GM19025 (cell line): ENCODE results near the gene PRKG1.

Experiments used
- ATAC-seq: cut with Tn5 transposase; IDR thresholded peaks from one replicate; pipeline ENCODE4 v1.9.1; 2021; ENCODE audit warnings: mild to moderate bottlenecking, low read depth, moderate library complexity; ENCODE audit not compliant: unreplicated experiment

PRKG1 gene

GRCh38 chr10:51471271-51471670 is 397.0 kb downstream of the PRKG1 start:
- no peak for ATAC-seq

DNA sequence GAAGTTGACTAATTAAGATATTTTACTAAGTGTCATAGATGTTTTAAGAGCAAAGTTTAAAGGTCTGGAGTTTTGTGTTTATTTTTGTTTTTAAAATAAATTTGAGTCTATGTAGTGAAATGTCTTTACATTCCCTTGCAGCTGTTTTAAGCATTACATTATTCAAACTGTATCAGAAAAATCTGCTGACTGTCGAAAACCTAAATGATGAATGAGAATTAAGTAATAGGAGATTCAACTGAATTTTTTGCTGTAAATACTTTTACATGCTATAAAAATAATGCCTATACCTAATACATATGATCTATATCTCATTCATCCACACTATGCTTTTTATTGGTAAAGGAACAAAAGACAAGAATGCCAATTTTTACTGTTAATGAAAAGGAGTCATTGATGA is 397.9 kb downstream of the PRKG1 start:
- no peak for ATAC-seq

- no peak for ATAC-seq
Measured at GRCh38 chr10:51479711-51480110, 405.4 kb downstream of the PRKG1 start.

- ATAC-seq = no peak
Measured at GRCh38 chr10:51485668-51486067, 411.4 kb downstream of the PRKG1 start.

DNA sequence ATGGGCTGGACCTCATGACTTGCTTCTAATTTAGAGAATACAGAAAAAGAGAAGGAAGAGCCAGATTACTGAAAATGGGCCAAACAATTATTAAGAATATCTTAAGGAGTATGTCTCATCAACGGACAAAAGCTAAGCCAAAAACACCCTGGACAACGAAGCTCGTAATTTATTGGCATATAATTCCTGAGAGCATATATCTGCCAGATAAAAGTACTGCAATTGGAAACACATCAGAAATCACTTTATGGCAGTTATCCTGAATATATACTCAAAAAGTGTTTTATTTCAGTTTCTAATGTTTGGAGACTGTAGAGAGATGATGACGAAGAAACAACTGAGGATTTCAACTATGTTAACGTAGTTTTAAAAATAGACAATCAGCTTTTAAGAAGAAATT is 413.3 kb downstream of the PRKG1 start:
- no peak for ATAC-seq

GRCh38 chr10:51488766-51489408 is 414.6 kb downstream of the PRKG1 start:
- no peak for ATAC-seq

- no peak for ATAC-seq
Measured at GRCh38 chr10:51498424-51498823, 424.1 kb downstream of the PRKG1 start.

DNA sequence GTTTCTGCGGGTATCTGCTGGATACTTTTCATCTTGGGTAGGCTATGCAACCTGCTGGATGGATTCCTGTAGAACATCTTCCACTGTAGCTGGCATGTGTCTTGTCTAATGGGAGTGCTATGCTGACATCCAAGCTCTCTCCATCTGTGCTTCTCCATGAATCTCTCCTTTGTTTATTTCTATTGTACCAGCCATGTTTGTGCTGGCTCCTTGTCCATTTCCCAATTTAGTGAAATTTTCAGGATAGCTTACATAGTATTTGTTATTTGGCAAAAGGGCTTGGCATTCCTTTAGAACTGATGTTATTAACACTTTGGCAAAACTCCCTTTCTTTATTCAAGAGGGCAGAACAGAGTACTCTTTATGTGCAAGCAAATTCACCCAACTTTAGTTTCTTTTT is 427.1 kb downstream of the PRKG1 start:
- no peak for ATAC-seq

GRCh38 chr10:51502124-51502523 is 427.8 kb downstream of the PRKG1 start:
- ATAC-seq = no peak

GRCh38 chr10:51503378-51503777 is 429.1 kb downstream of the PRKG1 start:
- no peak for ATAC-seq

DNA sequence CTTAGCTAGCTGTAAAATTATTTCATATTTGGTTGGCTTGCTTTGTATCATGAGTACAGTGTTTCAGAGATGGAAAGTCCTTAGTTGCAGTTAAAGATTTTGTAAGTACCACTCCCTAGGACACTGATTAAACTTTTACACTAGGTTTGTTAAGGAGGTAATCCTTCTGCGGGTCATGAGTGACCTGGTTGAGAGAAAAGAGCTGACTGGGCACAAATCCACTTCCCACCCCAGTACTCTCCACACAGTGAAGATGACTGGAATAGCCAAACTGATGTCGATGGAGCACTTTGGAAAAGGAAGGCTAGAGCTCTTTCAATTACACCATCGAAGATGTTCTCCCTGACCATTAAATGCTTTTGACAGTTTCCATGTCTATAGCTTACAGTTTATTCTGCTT is 433.2 kb downstream of the PRKG1 start:
- ATAC-seq = no peak

GRCh38 chr10:51508156-51508555 is 433.9 kb downstream of the PRKG1 start:
- ATAC-seq = peak; percentile 63

DNA sequence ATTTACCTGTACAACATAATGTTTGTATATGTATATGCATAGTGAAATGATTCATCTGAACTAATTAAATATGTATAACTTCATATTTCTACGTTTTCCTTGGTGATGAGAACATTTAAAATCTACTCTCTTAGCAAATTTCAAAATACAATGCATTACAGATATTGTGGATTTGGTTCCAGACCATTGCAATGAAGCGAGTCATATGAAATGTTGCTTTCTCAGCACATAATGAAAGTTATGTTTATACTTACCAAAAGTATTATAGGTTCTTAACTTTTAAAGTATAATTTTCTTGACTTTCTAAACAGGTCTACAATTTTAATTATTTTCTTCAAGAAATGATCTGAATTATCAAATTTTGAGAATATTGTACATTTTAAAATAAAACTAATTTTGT is 435.9 kb downstream of the PRKG1 start:
- ATAC-seq = no peak

DNA sequence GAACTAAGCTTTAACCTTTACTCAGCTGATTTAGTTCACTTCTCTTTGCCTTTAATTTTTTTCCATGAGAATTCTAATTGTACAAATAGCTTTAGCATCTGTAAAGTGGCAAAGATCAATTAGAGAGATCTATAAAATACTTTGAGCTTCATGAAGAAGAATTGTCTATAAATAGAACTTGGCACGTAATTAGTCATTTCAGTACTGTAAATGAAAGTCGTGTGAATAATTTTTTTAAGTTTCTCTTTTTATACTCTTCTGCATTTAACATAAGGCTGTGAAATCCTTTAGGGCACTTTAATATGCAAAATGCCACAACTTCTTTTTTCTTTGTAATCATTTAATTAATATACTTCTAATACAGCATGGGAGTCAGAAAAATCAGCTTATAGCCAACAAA is 447.3 kb downstream of the PRKG1 start:
- no peak for ATAC-seq

DNA sequence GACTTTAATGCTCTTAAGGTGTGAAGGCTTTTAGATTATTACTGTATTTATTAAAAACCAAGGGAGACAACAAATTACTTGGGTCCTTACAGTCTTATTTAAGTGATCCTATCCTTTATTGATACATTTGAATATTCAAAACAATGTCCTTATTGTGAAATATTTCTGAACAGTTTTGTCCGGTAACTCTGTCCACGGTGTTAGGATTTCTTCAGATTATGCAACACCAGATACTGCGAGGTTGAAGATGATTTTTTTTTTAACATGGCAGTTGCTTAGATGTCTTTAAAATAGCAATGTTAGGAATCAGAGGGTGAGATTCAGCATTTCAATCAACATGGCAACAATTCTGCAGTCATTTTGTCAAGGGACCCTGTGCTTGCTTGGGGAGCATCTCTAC is 448.6 kb downstream of the PRKG1 start:
- no peak for ATAC-seq

DNA sequence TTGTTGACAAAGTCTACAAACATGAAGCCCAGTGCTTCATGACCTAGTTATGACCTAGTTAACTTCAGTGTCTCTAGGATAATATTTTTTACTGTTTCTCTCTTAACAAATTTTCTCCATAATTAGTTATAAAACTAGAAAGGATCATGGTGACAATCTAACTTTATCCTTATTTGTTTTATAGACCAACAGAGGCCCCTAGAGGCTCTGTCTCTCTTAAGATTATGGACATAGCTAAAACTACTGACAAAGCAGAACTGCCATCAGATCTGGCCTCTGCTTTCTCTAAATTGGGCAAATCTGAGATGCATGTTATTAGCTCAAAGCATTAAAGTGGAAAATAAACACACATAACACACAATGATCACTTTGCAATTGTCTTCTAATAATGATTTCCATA is 449.2 kb downstream of the PRKG1 start:
- ATAC-seq = no peak

DNA sequence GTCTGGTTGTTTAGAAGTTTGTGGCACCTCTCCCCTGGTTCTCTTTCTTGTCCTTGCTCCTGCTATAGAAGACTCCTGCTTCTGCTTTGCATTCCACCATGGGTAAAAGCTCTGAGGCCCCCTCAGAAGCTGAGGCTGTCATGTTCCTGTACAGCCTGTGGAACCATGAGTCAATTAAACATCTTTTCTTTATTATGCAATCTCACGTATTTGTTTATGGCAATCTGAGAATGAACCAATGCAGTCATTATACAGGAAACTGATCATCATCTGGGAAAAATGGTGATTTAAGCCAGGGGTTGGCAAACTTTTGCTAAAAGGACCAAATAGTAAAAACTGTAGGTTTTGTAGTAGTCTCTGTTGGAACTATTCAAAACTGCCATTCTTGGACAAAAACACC is 449.8 kb downstream of the PRKG1 start:
- no peak for ATAC-seq

GRCh38 chr10:51527522-51528219 is 453.4 kb downstream of the PRKG1 start:
- ATAC-seq = no peak

DNA sequence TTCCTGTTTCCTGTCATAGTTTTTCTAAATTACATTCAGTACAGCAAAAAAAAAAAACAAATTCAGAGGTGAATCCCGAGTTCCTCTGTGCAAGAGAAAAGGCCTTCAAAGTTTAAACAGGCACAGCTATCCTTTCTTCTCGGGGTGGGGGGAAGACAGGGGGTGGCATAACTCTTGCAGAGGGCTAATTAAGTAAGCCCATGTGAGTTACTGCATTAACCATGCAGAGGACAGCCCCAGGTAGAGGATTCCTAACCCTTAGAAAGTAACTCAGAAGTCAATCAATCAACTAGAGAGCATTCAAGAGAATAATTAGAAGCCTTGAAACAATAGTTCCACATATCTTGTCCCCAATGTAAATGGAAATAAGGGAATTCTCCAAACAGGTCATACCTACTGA is 454.2 kb downstream of the PRKG1 start:
- no peak for ATAC-seq

GRCh38 chr10:51530541-51530940 is 456.3 kb downstream of the PRKG1 start:
- ATAC-seq = no peak

- ATAC-seq = no peak
Measured at GRCh38 chr10:51532044-51532443, 457.8 kb downstream of the PRKG1 start.

DNA sequence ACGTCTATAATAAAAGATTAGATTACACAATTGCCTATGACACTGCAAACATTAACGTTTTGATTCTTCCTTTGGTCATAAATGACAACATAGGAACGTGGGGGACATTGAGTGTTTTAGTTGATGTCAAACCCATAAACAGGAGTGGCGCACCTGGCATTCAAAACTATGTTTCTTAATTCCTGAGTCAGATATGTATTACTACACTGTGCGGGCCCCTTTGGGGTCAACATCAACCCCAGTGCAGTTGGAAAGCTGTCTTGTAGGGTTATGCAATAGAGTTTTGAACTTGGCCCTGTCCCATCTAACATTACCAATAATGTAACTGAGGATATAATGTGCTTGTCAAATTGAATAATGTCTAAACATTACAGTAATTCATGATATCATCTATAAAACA is 468.6 kb downstream of the PRKG1 start:
- no peak for ATAC-seq
